ENCODE results near the gene RAI1. TPM values are rescaled to one million over a fixed set of nuclear protein-coding genes. Genes with fewer than 3 reads are reported as not detected.

The RAI1 gene
- total and polyA plus RNA-seq, 2 of the 8 experiments (the other 6 are each of a cell fraction or from before 2014, with no cell fraction given): 0.39 to 1.2 TPM

DNA sequence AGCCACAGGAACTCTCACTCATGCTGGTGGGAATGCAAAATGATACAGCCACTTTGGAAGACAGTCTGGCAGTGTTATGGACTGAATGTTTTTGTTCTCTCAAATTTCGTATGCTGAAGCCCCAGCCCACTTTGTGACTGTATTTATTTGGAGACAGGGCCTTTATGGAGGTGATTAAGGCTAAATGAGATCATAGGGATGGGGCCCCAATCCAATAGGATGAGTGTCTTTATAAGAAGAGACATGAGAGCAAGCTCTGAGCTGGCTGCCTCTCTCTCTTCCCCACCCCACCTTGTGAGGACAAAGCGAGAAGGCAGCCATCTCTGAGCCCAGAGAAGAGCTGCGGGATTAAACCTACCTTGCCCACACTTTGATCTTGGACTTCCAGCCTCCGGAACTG is 21.9 kb upstream of the RAI1 start (continued):
- TF ChIP-seq, protein P1, sequence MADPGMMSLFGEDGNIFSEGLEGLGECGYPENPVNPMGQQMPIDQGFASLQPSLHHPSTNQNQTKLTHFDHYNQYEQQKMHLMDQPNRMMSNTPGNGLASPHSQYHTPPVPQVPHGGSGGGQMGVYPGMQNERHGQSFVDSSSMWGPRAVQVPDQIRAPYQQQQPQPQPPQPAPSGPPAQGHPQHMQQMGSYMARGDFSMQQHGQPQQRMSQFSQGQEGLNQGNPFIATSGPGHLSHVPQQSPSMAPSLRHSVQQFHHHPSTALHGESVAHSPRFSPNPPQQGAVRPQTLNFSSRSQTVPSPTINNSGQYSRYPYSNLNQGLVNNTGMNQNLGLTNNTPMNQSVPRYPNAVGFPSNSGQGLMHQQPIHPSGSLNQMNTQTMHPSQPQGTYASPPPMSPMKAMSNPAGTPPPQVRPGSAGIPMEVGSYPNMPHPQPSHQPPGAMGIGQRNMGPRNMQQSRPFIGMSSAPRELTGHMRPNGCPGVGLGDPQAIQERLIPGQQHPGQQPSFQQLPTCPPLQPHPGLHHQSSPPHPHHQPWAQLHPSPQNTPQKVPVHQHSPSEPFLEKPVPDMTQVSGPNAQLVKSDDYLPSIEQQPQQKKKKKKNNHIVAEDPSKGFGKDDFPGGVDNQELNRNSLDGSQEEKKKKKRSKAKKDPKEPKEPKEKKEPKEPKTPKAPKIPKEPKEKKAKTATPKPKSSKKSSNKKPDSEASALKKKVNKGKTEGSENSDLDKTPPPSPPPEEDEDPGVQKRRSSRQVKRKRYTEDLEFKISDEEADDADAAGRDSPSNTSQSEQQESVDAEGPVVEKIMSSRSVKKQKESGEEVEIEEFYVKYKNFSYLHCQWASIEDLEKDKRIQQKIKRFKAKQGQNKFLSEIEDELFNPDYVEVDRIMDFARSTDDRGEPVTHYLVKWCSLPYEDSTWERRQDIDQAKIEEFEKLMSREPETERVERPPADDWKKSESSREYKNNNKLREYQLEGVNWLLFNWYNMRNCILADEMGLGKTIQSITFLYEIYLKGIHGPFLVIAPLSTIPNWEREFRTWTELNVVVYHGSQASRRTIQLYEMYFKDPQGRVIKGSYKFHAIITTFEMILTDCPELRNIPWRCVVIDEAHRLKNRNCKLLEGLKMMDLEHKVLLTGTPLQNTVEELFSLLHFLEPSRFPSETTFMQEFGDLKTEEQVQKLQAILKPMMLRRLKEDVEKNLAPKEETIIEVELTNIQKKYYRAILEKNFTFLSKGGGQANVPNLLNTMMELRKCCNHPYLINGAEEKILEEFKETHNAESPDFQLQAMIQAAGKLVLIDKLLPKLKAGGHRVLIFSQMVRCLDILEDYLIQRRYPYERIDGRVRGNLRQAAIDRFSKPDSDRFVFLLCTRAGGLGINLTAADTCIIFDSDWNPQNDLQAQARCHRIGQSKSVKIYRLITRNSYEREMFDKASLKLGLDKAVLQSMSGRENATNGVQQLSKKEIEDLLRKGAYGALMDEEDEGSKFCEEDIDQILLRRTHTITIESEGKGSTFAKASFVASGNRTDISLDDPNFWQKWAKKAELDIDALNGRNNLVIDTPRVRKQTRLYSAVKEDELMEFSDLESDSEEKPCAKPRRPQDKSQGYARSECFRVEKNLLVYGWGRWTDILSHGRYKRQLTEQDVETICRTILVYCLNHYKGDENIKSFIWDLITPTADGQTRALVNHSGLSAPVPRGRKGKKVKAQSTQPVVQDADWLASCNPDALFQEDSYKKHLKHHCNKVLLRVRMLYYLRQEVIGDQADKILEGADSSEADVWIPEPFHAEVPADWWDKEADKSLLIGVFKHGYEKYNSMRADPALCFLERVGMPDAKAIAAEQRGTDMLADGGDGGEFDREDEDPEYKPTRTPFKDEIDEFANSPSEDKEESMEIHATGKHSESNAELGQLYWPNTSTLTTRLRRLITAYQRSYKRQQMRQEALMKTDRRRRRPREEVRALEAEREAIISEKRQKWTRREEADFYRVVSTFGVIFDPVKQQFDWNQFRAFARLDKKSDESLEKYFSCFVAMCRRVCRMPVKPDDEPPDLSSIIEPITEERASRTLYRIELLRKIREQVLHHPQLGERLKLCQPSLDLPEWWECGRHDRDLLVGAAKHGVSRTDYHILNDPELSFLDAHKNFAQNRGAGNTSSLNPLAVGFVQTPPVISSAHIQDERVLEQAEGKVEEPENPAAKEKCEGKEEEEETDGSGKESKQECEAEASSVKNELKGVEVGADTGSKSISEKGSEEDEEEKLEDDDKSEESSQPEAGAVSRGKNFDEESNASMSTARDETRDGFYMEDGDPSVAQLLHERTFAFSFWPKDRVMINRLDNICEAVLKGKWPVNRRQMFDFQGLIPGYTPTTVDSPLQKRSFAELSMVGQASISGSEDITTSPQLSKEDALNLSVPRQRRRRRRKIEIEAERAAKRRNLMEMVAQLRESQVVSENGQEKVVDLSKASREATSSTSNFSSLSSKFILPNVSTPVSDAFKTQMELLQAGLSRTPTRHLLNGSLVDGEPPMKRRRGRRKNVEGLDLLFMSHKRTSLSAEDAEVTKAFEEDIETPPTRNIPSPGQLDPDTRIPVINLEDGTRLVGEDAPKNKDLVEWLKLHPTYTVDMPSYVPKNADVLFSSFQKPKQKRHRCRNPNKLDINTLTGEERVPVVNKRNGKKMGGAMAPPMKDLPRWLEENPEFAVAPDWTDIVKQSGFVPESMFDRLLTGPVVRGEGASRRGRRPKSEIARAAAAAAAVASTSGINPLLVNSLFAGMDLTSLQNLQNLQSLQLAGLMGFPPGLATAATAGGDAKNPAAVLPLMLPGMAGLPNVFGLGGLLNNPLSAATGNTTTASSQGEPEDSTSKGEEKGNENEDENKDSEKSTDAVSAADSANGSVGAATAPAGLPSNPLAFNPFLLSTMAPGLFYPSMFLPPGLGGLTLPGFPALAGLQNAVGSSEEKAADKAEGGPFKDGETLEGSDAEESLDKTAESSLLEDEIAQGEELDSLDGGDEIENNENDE (IDR thresholded peaks at IDR 0.05; ENCODE audit: insufficient replicate concordance, low read length): no peak
- TF ChIP-seq SAP30 (IDR thresholded peaks at IDR 0.05; ENCODE audit: insufficient read depth, insufficient replicate concordance, low read length): no peak
- TF ChIP-seq HDAC2 (IDR thresholded peaks at IDR 0.05; ENCODE audit: borderline replicate concordance in 1 of 2, low read depth in 2 of 2, low read length in 2 of 2): no peak

Measured in H1 (cell line).